SK-N-SH (cell line): Measurements from ENCODE around the gene CCDC78.

Experiments used
- FOXJ3 ChIP-seq: sonication (generic); formaldehyde crosslinking; IDR thresholded peaks from 2 replicates; pipeline ENCODE4 v1.5.1; 2020; ENCODE audit warnings: mild to moderate bottlenecking, missing genetic modification reagents
- MXI1 ChIP-seq: IDR thresholded peaks from 2 replicates; pipeline ENCODE4 v1.6.1; 2012; ENCODE audit warnings: mild to moderate bottlenecking, low read depth, low read length, improper control_type of control experiment
- POLR2AphosphoS5 ChIP-seq: IDR thresholded peaks from 2 replicates; pipeline ENCODE4 v1.6.1; 2012; ENCODE audit warnings: low read depth, low read length
- RAD21 ChIP-seq: IDR thresholded peaks from 2 replicates; pipeline ENCODE4 v1.6.1; 2012; ENCODE audit warnings: mild to moderate bottlenecking, low read length
- RFX5 ChIP-seq: IDR thresholded peaks from 2 replicates; pipeline ENCODE4 v1.6.1; 2012; ENCODE audit warnings: mild to moderate bottlenecking, improper control_type of control experiment, low read length
- RXRA ChIP-seq: IDR thresholded peaks from 2 replicates; pipeline ENCODE4 v1.4.0; 2012; ENCODE audit warnings: low read depth, mild to moderate bottlenecking, borderline replicate concordance
- TF ChIP-seq, protein P1 (sequence below): fragments of 200-600 bp; sonication (generic); IDR thresholded peaks from 2 replicates; pipeline ENCODE4 v1.6.1; 2017; ENCODE audit warnings: antibody characterized with exemption, mild to moderate bottlenecking, moderate library complexity

GRCh38 chr16:683396-684070, 42.7 kb downstream of the CCDC78 start:
- TF ChIP-seq RXRA, result no peak
- TF ChIP-seq RAD21, result no peak
- TF ChIP-seq, protein P1, sequence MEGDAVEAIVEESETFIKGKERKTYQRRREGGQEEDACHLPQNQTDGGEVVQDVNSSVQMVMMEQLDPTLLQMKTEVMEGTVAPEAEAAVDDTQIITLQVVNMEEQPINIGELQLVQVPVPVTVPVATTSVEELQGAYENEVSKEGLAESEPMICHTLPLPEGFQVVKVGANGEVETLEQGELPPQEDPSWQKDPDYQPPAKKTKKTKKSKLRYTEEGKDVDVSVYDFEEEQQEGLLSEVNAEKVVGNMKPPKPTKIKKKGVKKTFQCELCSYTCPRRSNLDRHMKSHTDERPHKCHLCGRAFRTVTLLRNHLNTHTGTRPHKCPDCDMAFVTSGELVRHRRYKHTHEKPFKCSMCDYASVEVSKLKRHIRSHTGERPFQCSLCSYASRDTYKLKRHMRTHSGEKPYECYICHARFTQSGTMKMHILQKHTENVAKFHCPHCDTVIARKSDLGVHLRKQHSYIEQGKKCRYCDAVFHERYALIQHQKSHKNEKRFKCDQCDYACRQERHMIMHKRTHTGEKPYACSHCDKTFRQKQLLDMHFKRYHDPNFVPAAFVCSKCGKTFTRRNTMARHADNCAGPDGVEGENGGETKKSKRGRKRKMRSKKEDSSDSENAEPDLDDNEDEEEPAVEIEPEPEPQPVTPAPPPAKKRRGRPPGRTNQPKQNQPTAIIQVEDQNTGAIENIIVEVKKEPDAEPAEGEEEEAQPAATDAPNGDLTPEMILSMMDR, result no peak
- no peak for TF ChIP-seq RFX5
- TF ChIP-seq POLR2AphosphoS5, result peak; percentile 55
- no peak for TF ChIP-seq FOXJ3 (CRISPR knock-in tag)
- no peak for TF ChIP-seq MXI1
